GM19468 (cell line): ENCODE data around the gene MEAF6.
"Not testable (repeated sequence)": the region's sequence is repeated elsewhere in the genome, so short reads cannot be mapped to it uniquely, and the experiment has no call there.

Source experiments
- ATAC-seq: cut with Tn5 transposase; IDR thresholded peaks from one replicate; pipeline ENCODE4 v1.9.1; 2021; ENCODE audit warnings: mild to moderate bottlenecking, moderate library complexity, moderate number of reproducible peaks; ENCODE audit not compliant: unreplicated experiment; ENCODE audit errors: extremely low read depth

The MEAF6 gene

DNA sequence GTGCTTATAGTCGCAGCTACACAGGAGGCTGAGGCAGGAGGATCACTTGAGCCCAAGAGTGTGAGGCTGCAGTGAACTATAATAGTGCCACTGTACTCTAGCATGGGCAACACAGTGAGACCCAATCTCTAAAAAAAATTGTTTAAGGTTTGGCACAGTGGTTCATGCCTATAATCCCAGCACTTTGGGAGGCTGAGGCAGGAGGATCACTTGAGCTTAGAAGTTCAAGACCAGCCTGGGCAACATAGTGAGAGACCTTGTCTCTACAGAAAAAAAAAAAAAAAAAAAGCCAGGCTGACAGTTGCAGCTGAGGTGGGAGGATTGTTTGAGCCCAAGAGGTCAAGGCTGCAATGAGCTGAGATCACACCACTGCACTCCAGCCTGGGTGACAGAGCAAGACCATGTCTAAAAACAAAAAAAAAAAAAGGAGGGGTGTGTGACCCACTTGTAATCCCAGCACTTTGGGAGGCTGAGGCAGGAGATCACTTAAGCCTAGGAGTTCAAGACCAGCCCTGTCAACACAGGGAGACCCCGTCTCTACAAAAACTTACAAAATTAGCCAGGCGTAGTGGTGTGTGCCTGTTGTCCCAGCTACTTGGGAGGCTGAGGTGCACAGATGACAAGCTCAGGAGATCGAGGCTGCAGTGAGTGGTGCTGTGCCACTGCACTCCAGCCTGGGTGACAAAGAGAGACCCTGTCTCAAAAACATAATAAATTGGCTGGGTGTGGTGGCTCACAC, 18.0 kb upstream of the MEAF6 start:
- ATAC-seq = not testable (repeated sequence)

DNA sequence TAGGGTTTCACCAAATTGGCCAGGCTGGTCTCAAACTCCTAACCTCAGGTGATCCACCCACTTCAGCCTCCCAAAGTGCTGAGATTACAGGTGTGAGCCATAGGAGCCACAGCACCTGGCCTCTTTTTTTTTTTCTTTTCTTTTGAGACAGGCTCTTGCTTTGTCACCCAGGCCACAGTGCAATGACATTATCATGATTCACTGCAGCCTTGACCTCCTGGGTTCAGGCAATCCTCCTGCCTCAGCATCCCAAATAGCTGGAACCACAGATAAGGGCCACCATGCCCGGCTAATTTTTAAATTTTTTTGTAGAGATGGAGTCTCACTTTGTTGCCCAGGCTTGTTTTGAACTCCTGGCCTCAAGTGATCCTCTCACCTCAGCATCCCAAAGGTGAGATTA, 15.3 kb upstream of the MEAF6 start:
- not testable (repeated sequence) for ATAC-seq

- no peak for ATAC-seq
Observed at GRCh38 chr1:37519613-37520012, 5.0 kb upstream of the MEAF6 start.

DNA sequence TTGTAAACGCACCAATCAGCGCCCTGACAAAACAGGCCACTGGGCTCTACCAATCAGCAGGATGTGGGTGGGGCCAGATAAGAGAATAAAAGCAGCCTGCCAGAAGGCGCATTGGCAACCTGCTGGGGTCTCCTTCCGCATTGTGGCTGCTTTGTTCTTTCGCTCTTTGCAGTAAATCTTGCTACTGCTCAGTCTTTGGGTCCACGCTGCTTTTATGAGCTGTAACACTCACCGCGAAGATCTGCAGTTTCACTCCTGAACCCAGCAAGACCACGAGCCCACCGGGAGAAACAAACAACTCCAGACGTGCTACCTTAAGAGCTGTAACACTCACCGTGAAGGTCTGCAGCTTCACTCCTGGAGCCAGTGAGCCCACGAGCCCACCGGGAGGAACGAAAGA, 4.4 kb upstream of the MEAF6 start:
- not testable (repeated sequence) for ATAC-seq

- not testable (repeated sequence) for ATAC-seq
Observed at GRCh38 chr1:37518241-37518640, 3.7 kb upstream of the MEAF6 start.

GRCh38 chr1:37517569-37517968, 3.0 kb upstream of the MEAF6 start:
- ATAC-seq = no peak

DNA sequence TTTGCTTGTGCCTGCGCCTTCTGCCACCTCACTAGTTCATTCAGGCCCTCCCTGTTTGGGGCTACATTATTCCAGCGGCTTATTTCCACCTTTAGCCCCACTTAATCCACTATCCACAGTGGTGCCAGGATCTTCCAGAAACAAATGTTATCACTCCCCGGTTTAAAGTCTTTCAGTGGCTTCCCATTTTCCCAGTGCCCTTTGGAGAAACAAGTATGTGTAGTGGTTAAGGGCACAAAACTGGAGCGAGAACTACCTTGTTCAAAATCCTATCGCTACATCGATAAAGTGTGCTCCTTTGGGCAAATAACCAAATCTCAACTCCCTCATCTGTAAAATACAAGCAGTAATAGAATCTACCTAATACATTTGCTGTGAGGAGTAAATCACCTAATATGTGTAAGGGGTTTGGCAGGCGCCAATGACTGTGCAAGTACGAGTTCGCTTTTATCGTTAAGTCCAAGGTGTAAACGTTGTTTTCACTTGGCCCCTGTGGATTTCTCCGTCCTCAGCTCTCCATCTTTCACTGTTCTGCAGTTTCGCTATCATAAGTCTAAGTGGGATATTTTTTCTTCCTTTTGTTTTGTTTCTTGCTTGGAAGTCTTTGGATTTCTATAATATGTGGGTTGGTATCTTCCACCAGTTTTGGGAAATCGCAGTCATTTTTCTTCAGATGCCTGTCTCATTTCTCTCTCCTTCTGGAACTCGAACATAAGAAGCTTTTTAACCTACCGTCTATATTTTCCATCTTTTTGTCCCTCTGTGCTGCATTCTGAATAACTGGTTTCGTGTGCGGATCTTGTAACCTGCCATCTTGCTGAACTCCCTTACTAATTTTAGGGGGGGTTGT, 844 bp upstream of the MEAF6 start:
- no peak for ATAC-seq

DNA sequence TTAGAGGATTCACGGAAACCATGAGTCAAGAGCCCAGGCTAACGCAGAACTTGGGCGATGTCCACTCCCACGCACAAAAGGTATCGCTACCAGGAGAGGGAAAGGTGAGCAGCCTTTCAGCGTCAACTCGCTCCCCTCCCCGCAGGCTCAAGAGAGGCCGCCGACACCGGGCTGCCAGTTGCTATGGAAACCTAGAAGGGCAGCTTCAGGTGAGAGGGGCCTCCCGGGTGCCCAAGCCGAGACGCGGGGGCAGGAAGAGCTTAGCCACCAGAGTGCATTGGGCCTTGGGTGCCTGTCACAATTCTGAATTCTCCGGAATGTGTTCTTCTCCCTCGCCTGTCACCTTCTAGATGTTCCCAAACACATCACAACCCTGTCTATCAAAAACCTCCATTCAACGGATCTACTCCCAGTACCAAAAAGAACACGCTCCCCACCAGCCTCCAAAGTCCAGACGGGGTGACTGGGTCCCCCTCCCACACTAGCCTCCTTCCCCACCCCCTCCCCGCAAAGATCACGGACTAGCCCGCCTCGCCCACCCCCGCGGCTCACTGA, 694 bp downstream of the MEAF6 start:
- no peak for ATAC-seq

DNA sequence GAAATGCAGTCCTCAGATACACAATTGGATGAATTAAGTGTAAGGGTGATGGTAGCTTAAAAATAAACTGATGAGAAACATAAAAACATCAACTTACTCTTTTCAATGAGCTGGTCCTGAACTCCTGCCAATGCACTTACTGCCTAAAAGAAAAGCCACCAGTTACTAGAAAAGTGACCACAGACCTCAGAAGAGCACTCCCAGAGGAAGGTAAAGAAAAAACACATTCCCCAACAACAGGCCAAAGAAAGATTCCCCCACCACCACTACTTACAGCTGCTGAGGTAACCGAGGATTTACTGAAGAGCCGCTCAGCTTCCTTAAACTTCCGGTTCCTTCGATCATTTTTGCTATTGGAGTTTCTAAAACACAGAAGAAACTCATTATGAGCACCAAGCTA, 5.4 kb downstream of the MEAF6 start:
- no peak for ATAC-seq

DNA sequence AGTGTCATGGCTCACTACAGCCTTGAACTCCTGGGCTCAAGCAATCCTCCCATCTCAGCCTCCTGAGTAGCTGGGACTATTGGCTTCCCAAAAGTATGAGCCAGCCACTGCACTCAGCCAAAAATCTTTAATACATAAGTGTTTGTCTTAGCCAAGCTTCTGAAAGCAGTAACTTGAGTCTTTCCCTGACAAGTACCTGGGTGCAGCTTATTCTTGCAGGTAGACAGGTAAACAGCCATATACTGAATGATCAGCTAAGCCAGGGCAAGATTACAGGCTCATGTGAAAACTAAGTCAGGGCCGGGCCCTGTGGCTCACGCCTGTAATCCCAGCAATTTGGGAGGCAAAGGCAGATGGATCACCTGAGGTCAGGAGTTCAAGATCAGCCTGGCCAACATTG, 7.8 kb downstream of the MEAF6 start:
- ATAC-seq = no peak

DNA sequence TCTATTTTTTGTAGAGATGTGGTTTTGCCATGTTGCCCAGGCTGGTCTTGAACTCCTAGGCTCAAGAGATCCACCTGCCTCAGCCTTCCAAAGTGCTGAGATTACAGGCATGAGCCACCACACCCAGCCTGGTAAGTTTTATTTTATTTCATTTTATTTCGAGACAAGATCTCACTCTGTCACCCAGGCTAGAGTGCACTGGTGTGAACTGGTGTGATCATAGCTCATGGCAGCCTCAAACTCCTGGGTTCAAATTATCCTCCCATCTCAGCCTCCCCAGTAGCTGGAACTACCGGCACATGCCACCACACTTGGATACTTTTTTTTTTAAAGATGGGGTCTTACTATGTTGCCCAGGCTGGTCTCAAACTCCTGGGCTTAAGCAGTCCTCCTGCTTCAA, 11.8 kb downstream of the MEAF6 start:
- ATAC-seq = not testable (repeated sequence)

DNA sequence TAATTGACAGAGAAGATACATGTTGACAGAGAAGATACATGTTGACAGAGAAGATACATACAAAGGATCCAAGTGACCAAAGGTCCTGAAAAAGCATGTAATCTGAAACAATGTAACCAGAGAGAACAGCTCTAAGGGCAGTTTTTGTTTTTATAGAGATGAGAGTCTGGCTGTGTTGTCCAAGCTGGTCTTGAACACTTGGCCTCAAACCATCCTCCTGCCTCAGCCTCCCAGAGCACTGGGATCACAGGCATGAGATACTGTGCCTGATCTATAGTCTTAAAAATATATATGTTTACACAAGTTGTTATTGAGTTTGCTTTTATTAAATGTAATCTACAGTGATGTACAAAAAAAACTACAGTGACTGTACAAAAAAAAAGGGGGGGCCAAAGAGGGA, 12.5 kb downstream of the MEAF6 start:
- no peak for ATAC-seq

- no peak for ATAC-seq
Observed at GRCh38 chr1:37501661-37502060, 12.9 kb downstream of the MEAF6 start.

GRCh38 chr1:37498872-37499617, 15.5 kb downstream of the MEAF6 start:
- ATAC-seq = no peak

DNA sequence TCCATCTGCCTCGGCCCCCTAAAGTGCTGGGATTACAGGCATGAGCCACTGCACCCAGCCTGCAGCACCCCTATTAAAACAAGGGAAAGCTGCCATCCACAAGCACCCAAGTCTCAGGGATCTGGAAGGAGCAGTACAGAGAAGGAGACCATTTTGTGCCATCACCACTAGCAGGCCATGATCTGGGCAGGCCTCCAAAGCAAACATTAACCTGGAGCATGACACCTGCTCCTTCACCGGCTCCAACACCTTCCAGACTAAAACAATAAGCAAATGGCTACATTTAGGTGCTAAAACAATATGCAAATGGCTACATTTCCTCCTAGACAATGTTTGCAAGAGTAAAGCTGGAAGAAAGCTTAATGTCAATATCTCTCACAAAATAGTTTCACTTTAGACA, 16.7 kb downstream of the MEAF6 start:
- ATAC-seq = no peak

GRCh38 chr1:37495875-37496274, 18.7 kb downstream of the MEAF6 start:
- no peak for ATAC-seq

DNA sequence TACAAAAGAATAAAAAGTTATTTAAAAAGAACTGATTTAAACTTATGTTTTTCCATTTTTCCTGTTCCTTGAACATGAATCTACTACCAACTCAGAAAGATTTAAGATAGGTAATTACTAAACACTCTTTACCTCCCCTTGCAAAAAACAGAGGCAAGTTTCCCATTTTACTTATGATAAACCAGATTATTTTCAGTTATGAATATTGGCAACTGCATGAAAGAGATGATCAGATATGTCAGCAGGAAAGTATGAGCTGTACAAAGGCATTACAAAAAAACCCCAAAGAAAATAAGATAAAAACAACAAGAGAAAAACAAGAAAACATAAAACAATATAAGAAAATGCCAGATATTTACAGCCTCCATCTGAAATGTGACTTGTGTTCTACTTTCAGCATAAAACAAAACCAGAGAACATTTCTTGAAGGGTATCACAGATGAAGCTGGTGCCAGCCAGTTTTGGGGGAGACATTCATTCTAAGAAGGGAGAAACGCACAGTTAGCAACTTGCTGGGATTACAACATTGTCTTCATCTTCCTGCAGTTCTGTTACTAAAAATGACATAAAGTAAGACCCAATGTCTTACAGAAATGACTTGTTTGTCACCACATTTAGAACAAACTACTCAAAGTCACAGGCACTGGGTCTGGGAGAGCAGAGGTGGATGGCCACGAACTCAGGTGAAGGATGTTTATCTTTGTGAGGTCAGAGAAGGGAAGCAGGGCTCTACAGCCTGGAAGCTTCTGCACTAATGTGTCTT, 21.0 kb downstream of the MEAF6 start:
- no peak for ATAC-seq

GRCh38 chr1:37487619-37487984, 27.0 kb downstream of the MEAF6 start:
- ATAC-seq = no peak

DNA sequence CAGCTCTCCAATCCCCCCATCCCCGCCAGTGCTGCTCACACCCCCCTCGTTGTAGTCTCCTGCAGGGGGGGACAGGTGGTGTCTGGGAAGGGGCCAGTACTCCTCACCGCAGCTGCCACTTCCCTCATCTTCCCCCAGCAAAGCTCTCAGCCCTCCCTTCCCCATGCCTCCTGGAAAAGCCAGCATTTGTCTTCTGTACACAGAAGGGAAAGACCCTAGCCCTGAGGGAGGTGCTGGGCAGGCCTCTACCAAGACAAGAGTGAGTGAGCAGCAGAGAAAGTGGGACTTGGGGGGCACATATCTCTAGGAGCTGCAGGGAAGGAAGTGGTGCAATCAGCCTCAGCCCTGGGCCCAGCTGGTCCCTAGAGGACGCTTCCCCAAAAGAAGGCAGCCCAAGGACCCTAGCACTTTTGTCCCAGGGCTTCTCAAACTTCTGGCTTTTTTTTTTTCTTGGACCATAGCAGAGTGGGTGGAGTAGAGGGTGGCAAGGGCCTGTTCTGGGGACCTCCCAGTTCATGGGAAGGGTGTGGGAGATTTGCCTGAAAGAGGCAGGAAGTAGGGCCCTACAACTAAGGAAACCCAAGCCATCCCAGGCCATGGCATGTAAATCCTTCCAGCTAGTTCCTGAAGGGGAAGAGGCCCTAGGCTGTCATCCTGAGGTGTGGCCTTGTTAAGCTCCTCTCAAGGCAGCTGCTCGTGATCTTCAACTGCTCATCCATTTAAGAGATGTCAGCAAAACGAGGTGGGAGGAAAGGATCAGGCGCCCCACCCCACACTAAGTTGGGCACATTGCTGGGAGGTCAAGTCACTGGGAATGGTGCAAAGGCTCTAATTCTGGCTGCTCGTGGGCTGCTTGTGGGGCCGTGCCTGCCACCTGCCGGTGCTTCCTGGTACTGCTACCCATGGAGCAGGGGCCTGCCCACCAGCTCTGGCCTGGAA, 27.6 kb downstream of the MEAF6 start:
- ATAC-seq = no peak
